HFF-Myc (cell line): ENCODE data around the gene KCNJ4.

Experiments
- DNase-seq: peaks from one replicate; pipeline ENCODE4 v3.0.0-alpha.2; 2011; ENCODE audit warnings: low read depth; ENCODE audit errors: extremely low read depth
- H3K4me3 ChIP-seq: replicated peaks from 2 replicates; pipeline ENCODE4 v1.5.1; 2011; ENCODE audit warnings: low read depth, mild to moderate bottlenecking, control low read depth, low read length
- CTCF ChIP-seq: IDR thresholded peaks from 2 replicates; pipeline ENCODE4 v1.5.1; 2012; ENCODE audit warnings: mild to moderate bottlenecking, low read depth, low read length, control low read depth; ENCODE audit errors: missing control alignments

The KCNJ4 gene

DNA sequence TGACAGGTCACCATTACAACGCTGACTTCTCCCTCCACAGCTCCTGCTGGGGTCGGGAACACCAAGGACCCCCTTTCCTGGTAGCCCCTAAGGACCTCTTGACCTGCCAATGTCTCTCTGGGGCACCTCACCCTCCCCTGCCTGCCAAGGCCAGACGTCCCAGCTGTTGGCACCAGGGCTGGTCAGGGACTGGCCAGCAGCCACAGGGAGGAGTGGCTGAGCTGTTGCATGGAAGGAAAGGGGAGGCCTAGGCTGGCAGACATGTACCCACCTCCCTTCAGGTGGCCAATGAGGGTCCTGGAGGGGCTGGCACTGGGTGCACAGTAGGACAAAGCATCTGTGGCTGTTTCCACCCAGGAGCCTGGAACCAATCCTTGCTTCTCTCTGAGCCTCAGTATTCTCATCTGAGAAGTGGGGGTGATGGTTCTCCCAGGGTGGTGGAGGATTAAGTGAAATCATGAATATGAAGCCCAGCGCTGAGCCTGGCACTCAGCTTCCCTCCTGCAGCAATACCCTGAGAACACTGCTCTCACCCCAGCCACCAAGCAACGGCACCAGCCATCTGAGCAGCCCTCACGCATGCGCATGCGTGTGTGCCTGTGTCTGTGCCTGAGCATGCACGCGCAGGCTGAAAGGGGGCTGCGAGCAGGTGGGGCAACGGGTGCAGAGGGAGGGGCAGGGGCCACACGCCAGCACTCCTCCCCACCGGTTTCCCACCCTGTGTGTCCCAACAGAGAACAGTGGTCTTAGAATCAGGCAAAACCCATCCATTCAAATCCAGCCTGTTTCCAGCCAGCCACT, 5.9 kb downstream of the KCNJ4 start:
- no peak for TF ChIP-seq CTCF
- H3K4me3 ChIP-seq = no peak overlapping the region
- no peak for DNase-seq

GRCh38 chr22:38446018-38446601, 8.9 kb downstream of the KCNJ4 start:
- DNase-seq = no peak
- no peak overlapping the region for H3K4me3 ChIP-seq
- TF ChIP-seq CTCF = no peak

DNA sequence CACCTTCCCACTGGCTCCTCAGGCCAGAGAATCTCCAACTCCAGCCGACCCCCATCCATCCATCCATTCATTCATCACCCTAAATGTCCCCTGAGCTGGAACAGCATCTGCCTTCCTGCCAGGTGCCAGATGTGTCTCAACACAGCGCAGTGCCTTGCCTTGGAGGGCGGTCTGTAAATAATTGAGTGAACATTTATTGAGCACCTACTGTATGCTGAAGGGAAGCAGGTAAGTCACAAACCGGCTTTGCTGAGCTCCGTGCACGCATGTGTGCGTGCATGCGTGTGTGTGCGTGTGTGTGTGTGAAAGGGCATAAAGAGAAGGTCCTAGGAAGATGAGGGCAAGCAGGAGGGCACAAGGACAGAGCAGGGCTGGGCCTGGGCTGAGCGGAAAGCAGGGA, 10.2 kb downstream of the KCNJ4 start:
- DNase-seq = no peak
- H3K4me3 ChIP-seq = no peak overlapping the region
- TF ChIP-seq CTCF = no peak

GRCh38 chr22:38443628-38444521, 11.1 kb downstream of the KCNJ4 start:
- TF ChIP-seq CTCF = no peak
- H3K4me3 ChIP-seq = no peak overlapping the region
- DNase-seq = no peak

DNA sequence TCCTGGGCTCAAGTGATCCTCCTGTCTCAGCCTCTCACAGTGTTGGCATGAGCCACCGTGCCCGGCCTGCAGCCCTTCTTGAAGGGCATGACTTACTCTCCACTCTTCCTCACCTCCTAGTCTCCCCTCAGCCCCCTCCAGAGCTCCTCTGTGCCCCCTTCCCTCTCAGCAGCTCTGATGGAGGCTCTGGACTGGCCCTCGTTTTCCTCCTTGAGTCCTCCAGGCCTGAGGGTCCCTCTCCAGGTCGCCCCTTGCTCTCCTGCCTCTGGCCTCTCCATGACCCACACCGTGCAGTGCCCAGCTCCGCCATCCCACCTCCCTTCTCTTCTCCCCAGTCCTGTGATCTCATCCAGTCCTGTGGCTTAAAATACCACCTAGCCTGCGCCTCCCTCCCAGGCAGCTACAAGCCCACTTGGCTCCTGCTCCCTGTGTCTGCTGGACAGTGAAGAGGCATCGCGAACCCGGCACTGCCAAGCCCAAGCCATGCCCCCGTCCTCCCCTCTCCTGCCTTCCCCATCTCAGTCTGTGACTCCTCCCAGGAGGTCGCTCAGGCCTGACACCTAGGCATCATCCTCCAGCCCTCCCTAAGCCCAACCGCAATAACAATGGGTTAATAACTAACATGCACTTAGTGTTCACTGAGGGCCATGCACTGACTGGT, 11.9 kb downstream of the KCNJ4 start:
- no peak for TF ChIP-seq CTCF
- H3K4me3 ChIP-seq = no peak overlapping the region
- DNase-seq = no peak

GRCh38 chr22:38441620-38442287, 13.2 kb downstream of the KCNJ4 start:
- H3K4me3 ChIP-seq = no peak overlapping the region
- no peak for TF ChIP-seq CTCF
- DNase-seq = no peak
